GM21619 (cell line): ENCODE measurements around the gene SLC8A1.

Source experiments
- ATAC-seq: cut with Tn5 transposase; IDR thresholded peaks from one replicate; pipeline ENCODE4 v1.9.1; 2021; ENCODE audit not compliant: unreplicated experiment

The SLC8A1 gene

GRCh38 chr2:40458271-40458794 is 6.4 kb upstream of the SLC8A1 start:
- ATAC-seq: no peak

GRCh38 chr2:40457837-40458236 is 5.9 kb upstream of the SLC8A1 start:
- ATAC-seq: no peak

GRCh38 chr2:40457366-40457765 is 5.5 kb upstream of the SLC8A1 start:
- no peak for ATAC-seq

GRCh38 chr2:40456926-40457325 is 5.0 kb upstream of the SLC8A1 start:
- no peak for ATAC-seq

GRCh38 chr2:40455661-40456060 is 3.8 kb upstream of the SLC8A1 start:
- ATAC-seq: no peak

GRCh38 chr2:40454321-40454720 is 2.4 kb upstream of the SLC8A1 start:
- no peak for ATAC-seq

GRCh38 chr2:40452786-40453185 is 896 bp upstream of the SLC8A1 start:
- ATAC-seq: no peak

GRCh38 chr2:40450796-40451430 is 977 bp downstream of the SLC8A1 start:
- no peak for ATAC-seq

GRCh38 chr2:40450066-40450795 is 1.7 kb downstream of the SLC8A1 start:
- no peak for ATAC-seq

- ATAC-seq: no peak
Observed at GRCh38 chr2:40448476-40449079, 3.3 kb downstream of the SLC8A1 start.

GRCh38 chr2:40445467-40445866 is 6.4 kb downstream of the SLC8A1 start:
- no peak for ATAC-seq

GRCh38 chr2:40440835-40441234 is 11.1 kb downstream of the SLC8A1 start:
- no peak for ATAC-seq

GRCh38 chr2:40439473-40439872 is 12.4 kb downstream of the SLC8A1 start:
- ATAC-seq: no peak

GRCh38 chr2:40436093-40436475 is 15.8 kb downstream of the SLC8A1 start:
- no peak for ATAC-seq

- no peak for ATAC-seq
Observed at GRCh38 chr2:40435426-40436092, 16.3 kb downstream of the SLC8A1 start.

GRCh38 chr2:40434731-40435271 is 17.1 kb downstream of the SLC8A1 start:
- ATAC-seq: no peak

- ATAC-seq: no peak
Observed at GRCh38 chr2:40433736-40434135, 18.2 kb downstream of the SLC8A1 start.

- ATAC-seq: no peak
Observed at GRCh38 chr2:40432921-40433483, 18.9 kb downstream of the SLC8A1 start.

GRCh38 chr2:40431600-40431955 is 20.3 kb downstream of the SLC8A1 start:
- no peak for ATAC-seq

- no peak for ATAC-seq
Observed at GRCh38 chr2:40430776-40431599, 20.9 kb downstream of the SLC8A1 start.
